NT2/D1 (cell line): Measurements from ENCODE around the gene CNR1.

Source experiments
- DNase-seq: peaks from one replicate; pipeline ENCODE4 v3.0.0-alpha.2; 2011; ENCODE audit warnings: low read depth, low spot score
- H3K27me3 ChIP-seq: 2 replicates; pipeline ENCODE4 v1.6.0; 2011; ENCODE audit warnings: mild to moderate bottlenecking; ENCODE audit not compliant: insufficient read length, insufficient read depth
- H3K36me3 ChIP-seq: 2 replicates; pipeline ENCODE4 v1.6.1; 2011; ENCODE audit warnings: mild to moderate bottlenecking, low read length, mixed read lengths; ENCODE audit not compliant: insufficient read depth, insufficient read length
- H3K4me1 ChIP-seq: 2 replicates; pipeline ENCODE4 v1.5.1; 2011; ENCODE audit not compliant: insufficient read depth, insufficient read length
- H3K4me3 ChIP-seq: 2 replicates; pipeline ENCODE4 v1.5.1; 2011; ENCODE audit warnings: low read depth; ENCODE audit not compliant: insufficient read length
- H3K9ac ChIP-seq: 2 replicates; pipeline ENCODE4 v1.6.0; 2011; ENCODE audit warnings: low read depth; ENCODE audit not compliant: insufficient read length
- H3K9me3 ChIP-seq: 2 replicates; pipeline ENCODE4 v1.5.1; 2011; ENCODE audit warnings: mild to moderate bottlenecking, low read length; ENCODE audit not compliant: insufficient read depth
- SUZ12 ChIP-seq: IDR thresholded peaks from 2 replicates; pipeline ENCODE4 v1.6.1; 2011; ENCODE audit not compliant: insufficient read length, insufficient read depth; ENCODE audit errors: extremely low read depth
- YY1 ChIP-seq: IDR thresholded peaks from 2 replicates; pipeline ENCODE4 v1.6.1; 2011; ENCODE audit not compliant: insufficient read length, insufficient read depth
- ZNF274 ChIP-seq: IDR thresholded peaks from 2 replicates; pipeline ENCODE4 v1.6.1; 2011; ENCODE audit warnings: mild to moderate bottlenecking, low read depth, low read length

The CNR1 gene

GRCh38 chr6:88165087-88165843 is 882 bp downstream of the CNR1 start:
- Histone ChIP-seq H3K4me1 (peaks cover 1% of the 10 kb centered on the region), H3K9me3 (no peaks in the 10 kb centered on the region), H3K36me3 (no peaks in the 10 kb centered on the region), H3K4me3 (peak overlapping the region; percentile 61), H3K9ac (peak overlapping the region; percentile 71), H3K27me3 (peaks cover 61% of the 10 kb centered on the region)
- no peak for TF ChIP-seq SUZ12
- TF ChIP-seq ZNF274, result no peak
- TF ChIP-seq YY1, result no peak
- no peak for DNase-seq

- Histone ChIP-seq H3K36me3 (no peaks in the 10 kb centered on the region), H3K9ac (no peak overlapping the region), H3K27me3 (peaks cover 53% of the 10 kb centered on the region), H3K9me3 (no peaks in the 10 kb centered on the region), H3K4me1 (peaks cover 1% of the 10 kb centered on the region), H3K4me3 (no peak overlapping the region)
- TF ChIP-seq SUZ12 (no peak), YY1 (no peak), ZNF274 (no peak)
- DNase-seq, result no peak
Measured at GRCh38 chr6:88164061-88164460, 2.1 kb downstream of the CNR1 start.

DNA sequence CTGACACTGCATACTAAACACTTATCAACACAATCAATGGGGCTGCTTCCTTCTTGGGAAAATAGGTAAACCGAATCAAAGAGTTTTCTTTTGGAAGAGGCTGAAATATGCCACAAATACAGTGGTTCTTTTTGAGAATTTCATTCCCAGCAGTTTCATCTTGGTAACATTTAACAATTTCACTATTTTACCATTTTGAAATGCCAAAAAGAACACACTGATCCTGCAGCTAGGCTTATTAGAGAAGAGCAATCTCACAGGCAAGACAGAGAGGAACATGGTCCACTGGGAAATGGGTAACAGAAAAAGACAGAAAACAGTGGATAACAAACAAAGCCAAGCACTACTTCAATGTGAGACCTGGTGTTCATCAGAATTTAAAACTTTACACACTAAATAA is 2.5 kb downstream of the CNR1 start:
- DNase-seq, result no peak
- peaks cover 49% of the 10 kb centered on the region for H3K27me3 ChIP-seq
- H3K36me3 ChIP-seq, result no peaks in the 10 kb centered on the region
- no peak overlapping the region for H3K9ac ChIP-seq
- H3K4me1 ChIP-seq, result peaks cover 1% of the 10 kb centered on the region
- H3K4me3 ChIP-seq, result no peak overlapping the region
- TF ChIP-seq ZNF274, result no peak
- no peak for TF ChIP-seq YY1
- TF ChIP-seq SUZ12, result no peak
- H3K9me3 ChIP-seq, result no peaks in the 10 kb centered on the region

- Histone ChIP-seq H3K36me3 (no peaks in the 10 kb centered on the region), H3K4me1 (no peaks in the 10 kb centered on the region), H3K9ac (no peak overlapping the region), H3K4me3 (no peak overlapping the region), H3K27me3 (peaks cover 32% of the 10 kb centered on the region), H3K9me3 (no peaks in the 10 kb centered on the region)
- DNase-seq, result no peak
- TF ChIP-seq SUZ12 (no peak), ZNF274 (no peak), YY1 (no peak)
Measured at GRCh38 chr6:88161940-88162339, 4.2 kb downstream of the CNR1 start.

DNA sequence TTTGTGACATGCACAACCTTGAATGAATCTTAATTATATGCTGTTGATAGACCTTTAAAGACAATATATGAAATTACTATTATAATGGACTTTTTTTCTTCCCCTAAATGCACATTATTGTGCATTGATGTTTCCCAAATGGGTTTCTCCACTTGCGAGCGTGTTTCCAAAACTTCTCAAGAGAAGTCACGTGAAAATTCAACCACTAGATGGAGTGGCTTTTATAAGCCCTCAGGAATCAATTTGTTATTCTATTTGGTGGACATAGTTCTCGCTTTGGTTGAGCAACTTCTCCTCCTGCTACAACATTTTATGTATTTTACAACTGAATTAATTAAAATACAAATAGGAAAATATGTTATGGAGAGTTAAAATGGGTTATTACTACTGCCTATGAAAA is 9.0 kb downstream of the CNR1 start:
- Histone ChIP-seq H3K27me3 (no peaks in the 10 kb centered on the region), H3K9me3 (no peaks in the 10 kb centered on the region), H3K36me3 (no peaks in the 10 kb centered on the region), H3K9ac (no peak overlapping the region), H3K4me1 (no peaks in the 10 kb centered on the region), H3K4me3 (no peak overlapping the region)
- DNase-seq, result no peak
- TF ChIP-seq SUZ12, result no peak
- no peak for TF ChIP-seq YY1
- no peak for TF ChIP-seq ZNF274

GRCh38 chr6:88145298-88145963 is 20.7 kb downstream of the CNR1 start:
- no peak overlapping the region for H3K4me3 ChIP-seq
- no peaks in the 10 kb centered on the region for H3K27me3 ChIP-seq
- no peaks in the 10 kb centered on the region for H3K9me3 ChIP-seq
- no peak overlapping the region for H3K9ac ChIP-seq
- H3K4me1 ChIP-seq, result no peaks in the 10 kb centered on the region
- H3K36me3 ChIP-seq, result no peaks in the 10 kb centered on the region
- TF ChIP-seq YY1 (no peak), SUZ12 (no peak), ZNF274 (no peak)
- no peak for DNase-seq

DNA sequence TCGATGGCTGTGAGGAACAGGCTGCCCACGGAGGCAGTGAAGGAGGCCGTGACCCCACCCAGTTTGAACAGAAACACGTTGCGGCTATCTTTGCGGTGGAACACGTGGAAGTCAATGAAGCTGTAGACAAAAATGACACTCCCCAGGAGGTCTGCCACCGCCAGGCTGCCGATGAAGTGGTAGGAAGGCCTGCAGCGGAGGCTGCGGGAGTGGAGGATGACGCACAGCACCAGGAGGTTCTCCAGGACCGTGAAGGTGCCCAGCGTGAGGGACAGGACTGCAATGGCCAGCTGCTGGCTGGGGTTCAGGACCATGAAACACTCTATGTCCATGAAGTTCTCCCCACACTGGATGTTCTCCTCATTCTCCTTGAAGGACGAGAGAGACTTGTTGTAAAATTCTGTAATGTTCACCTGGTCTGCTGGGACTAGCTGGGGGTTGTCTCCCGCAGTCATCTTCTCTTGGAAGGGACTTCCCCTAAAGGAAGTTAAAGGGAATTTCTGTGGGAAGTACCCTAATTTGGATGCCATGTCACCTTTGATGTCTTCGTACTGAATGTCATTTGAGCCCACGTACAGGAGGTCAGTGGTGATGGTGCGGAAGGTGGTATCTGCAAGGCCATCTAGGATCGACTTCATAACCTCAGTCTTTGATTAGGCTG is 21.4 kb downstream of the CNR1 start:
- Histone ChIP-seq H3K9me3 (no peaks in the 10 kb centered on the region), H3K4me3 (no peak overlapping the region), H3K9ac (no peak overlapping the region), H3K4me1 (no peaks in the 10 kb centered on the region), H3K27me3 (no peaks in the 10 kb centered on the region), H3K36me3 (no peaks in the 10 kb centered on the region)
- no peak for TF ChIP-seq ZNF274
- no peak for TF ChIP-seq SUZ12
- TF ChIP-seq YY1, result no peak
- no peak for DNase-seq
